ENCODE measurements around the gene SNX10. TPM values are rescaled to one million over a fixed set of nuclear protein-coding genes. Genes with fewer than 3 reads are reported as not detected.

Gene SNX10
- total RNA-seq, 3 donors from 2014 or later = 13.4 to 24.6 (median 18.1) TPM

GRCh38 chr7:26334166-26334859 lies 42.7 kb downstream of the SNX10 start:
- Histone ChIP-seq H3K27ac (no peak overlapping the region), H3K9me3 (peaks cover 0 to 3% of the 10 kb centered on the region in 2 donors), H3K4me1 (no peaks in the 10 kb centered on the region), H3K36me3 (no peaks in the 10 kb centered on the region), H3K27me3 (no peaks in the 10 kb centered on the region), H3K4me3 (no peak overlapping the region)
- no peak for TF ChIP-seq CTCF (IDR thresholded peaks at IDR 0.05)
- TF ChIP-seq POLR2A (IDR thresholded peaks at IDR 0.05) = no peak
- TF ChIP-seq POLR2AphosphoS5 (IDR thresholded peaks at IDR 0.05) = no peak
- DNase-seq (ENCODE audit: low spot score in 2 of 2) = no peak
- intact Hi-C loops (cut with DNase I; ENCODE audit: low total_unique reads) = no loop called here

GRCh38 chr7:26337232-26337865 lies 45.7 kb downstream of the SNX10 start:
- no peaks in the 10 kb centered on the region for H3K4me1 ChIP-seq
- no peak for TF ChIP-seq CTCF (IDR thresholded peaks at IDR 0.05)
- no peak for TF ChIP-seq POLR2A (IDR thresholded peaks at IDR 0.05)
- TF ChIP-seq POLR2AphosphoS5 (IDR thresholded peaks at IDR 0.05) = no peak
- no peak overlapping the region for H3K27ac ChIP-seq
- H3K27me3 ChIP-seq = no peaks in the 10 kb centered on the region
- H3K36me3 ChIP-seq = no peaks in the 10 kb centered on the region
- DNase-seq (ENCODE audit: low spot score in 2 of 2) = no peak
- intact Hi-C loops (cut with DNase I; ENCODE audit: low total_unique reads) = no loop called here
- peaks cover 0 to 3% of the 10 kb centered on the region in 2 donors for H3K9me3 ChIP-seq
- no peak overlapping the region for H3K4me3 ChIP-seq

- Histone ChIP-seq H3K27ac (no peak overlapping the region), H3K9me3 (no peaks in the 10 kb centered on the region), H3K4me1 (no peaks in the 10 kb centered on the region), H3K27me3 (no peaks in the 10 kb centered on the region), H3K4me3 (no peak overlapping the region), H3K36me3 (no peaks in the 10 kb centered on the region)
- DNase-seq (ENCODE audit: low spot score in 2 of 2) = no peak
- TF ChIP-seq POLR2AphosphoS5 (IDR thresholded peaks at IDR 0.05) (no peak), CTCF (IDR thresholded peaks at IDR 0.05) (no peak), POLR2A (IDR thresholded peaks at IDR 0.05) (no peak)
- intact Hi-C loops (cut with DNase I; ENCODE audit: low total_unique reads) = no loop called here
Observed at GRCh38 chr7:26340476-26341018, 48.9 kb downstream of the SNX10 start.

GRCh38 chr7:26343320-26343832 lies 51.7 kb downstream of the SNX10 start:
- TF ChIP-seq POLR2A (IDR thresholded peaks at IDR 0.05) (no peak), CTCF (IDR thresholded peaks at IDR 0.05) (no peak), POLR2AphosphoS5 (IDR thresholded peaks at IDR 0.05) (no peak)
- Histone ChIP-seq H3K4me3 (no peak overlapping the region), H3K27ac (no peak overlapping the region), H3K36me3 (no peaks in the 10 kb centered on the region), H3K4me1 (no peaks in the 10 kb centered on the region), H3K27me3 (no peaks in the 10 kb centered on the region), H3K9me3 (no peaks in the 10 kb centered on the region)
- no peak for DNase-seq (ENCODE audit: low spot score in 2 of 2)
- intact Hi-C loops (cut with DNase I; ENCODE audit: low total_unique reads) = no loop called here

GRCh38 chr7:26343837-26344236 lies 52.2 kb downstream of the SNX10 start:
- Histone ChIP-seq H3K9me3 (no peaks in the 10 kb centered on the region), H3K4me3 (no peak overlapping the region), H3K4me1 (no peaks in the 10 kb centered on the region), H3K27me3 (no peaks in the 10 kb centered on the region), H3K36me3 (no peaks in the 10 kb centered on the region), H3K27ac (no peak overlapping the region)
- intact Hi-C loops (cut with DNase I; ENCODE audit: low total_unique reads) = no loop called here
- TF ChIP-seq CTCF (IDR thresholded peaks at IDR 0.05) = no peak
- no peak for TF ChIP-seq POLR2A (IDR thresholded peaks at IDR 0.05)
- no peak for TF ChIP-seq POLR2AphosphoS5 (IDR thresholded peaks at IDR 0.05)
- no peak for DNase-seq (ENCODE audit: low spot score in 2 of 2)

Measured in breast epithelium (tissue), 4 donors.